ENCODE data around the gene KRT73.

The KRT73 gene

GRCh38 chr12:52561880-52562449, 56.4 kb downstream of the KRT73 start:
- Histone ChIP-seq H3K27me3 (peaks cover 5% of the 10 kb centered on the region), H3K36me3 (no peaks in the 10 kb centered on the region), H3K9me3 (no peaks in the 10 kb centered on the region; the same call in 1 of the 2 replicates), H3K4me3 (ENCODE audit: low read depth, low read length) (no peak overlapping the region), H3K4me1 (no peaks in the 10 kb centered on the region)
- TF ChIP-seq CTCF (IDR thresholded peaks at IDR 0.05; ENCODE audit: low read depth, low read length) = peak; percentile 31
- no peak for DNase-seq

DNA sequence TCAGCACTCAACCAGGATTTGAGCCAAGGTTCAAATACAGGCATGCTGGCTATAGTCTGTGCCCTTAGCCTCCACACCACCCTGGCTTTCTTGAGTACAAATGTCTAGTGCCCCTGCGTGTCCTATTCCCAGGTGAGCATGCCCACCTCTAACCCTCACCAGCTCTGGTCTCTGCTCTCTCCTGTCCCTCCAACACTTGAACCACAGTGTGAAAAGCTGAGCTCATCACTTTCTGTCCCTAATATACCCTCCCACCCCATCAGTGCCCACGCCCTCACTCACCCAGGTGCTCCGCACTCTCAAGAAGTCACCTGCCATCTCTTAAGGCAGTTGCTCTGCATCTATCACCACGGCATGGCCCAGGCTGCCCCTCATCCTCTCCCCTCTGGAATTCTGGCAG, 58.4 kb downstream of the KRT73 start:
- no peak overlapping the region for H3K4me3 ChIP-seq (ENCODE audit: low read depth, low read length)
- TF ChIP-seq CTCF (IDR thresholded peaks at IDR 0.05; ENCODE audit: low read depth, low read length) = no peak
- no peaks in the 10 kb centered on the region; the same call in 1 of the 2 replicates for H3K9me3 ChIP-seq
- H3K36me3 ChIP-seq = no peaks in the 10 kb centered on the region
- H3K4me1 ChIP-seq = no peaks in the 10 kb centered on the region
- H3K27me3 ChIP-seq = peaks cover 14% of the 10 kb centered on the region
- DNase-seq = no peak

DNA sequence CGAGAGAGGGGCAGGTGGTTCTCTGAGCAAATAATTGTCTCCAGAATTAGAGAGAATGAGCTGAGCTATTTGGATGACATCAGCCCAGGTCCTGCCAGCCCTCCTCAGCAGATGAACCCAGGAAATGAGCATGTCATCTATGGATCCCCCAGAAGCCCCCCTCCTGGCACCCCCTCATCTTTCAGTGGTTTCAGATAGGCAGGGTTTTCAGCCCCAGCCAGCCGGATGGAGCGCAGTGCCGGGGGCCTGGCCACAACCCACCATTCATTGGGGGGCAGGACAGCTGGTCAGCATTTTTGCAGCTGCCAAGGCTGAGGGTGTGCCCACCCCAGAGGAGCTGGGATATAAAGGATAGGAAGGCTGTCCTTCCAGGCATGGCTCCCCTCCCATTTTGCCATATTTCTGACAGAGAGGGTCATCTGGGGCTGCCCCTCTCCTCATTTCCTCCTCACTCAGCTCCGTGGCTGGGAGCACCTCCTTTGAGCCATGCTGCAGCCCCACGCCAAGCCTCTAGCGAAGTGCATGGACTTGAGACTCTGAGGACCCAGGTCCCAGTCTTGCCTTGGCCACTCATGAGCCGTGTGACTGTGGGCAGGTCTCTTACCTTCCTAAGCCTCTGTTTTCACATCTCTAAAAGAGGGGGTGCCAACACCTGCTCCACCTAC, 59.4 kb downstream of the KRT73 start:
- Histone ChIP-seq H3K27me3 (peaks cover 14% of the 10 kb centered on the region), H3K4me3 (ENCODE audit: low read depth, low read length) (no peak overlapping the region), H3K36me3 (no peaks in the 10 kb centered on the region), H3K9me3 (no peaks in the 10 kb centered on the region; the same call in 1 of the 2 replicates), H3K4me1 (no peaks in the 10 kb centered on the region)
- no peak for TF ChIP-seq CTCF (IDR thresholded peaks at IDR 0.05; ENCODE audit: low read depth, low read length)
- DNase-seq = no peak
